A673 (cell line): Measurements from ENCODE around the gene METRNL. TPM values are rescaled to one million over a fixed set of nuclear protein-coding genes. Genes with fewer than 3 reads are reported as not detected.
"Not testable (repeated sequence)": the region's sequence is repeated elsewhere in the genome, so short reads cannot be mapped to it uniquely, and the experiment has no call there.

Experiments used
- Bru-seq: library from RNA; stranded (reverse); fragments of 400-500 nt; gene quantifications from one replicate; lab custom pipeline; 2021; lab: Mats Ljungman, UMichigan
- BruChase-seq, 2 experiments: library from RNA; stranded (reverse); fragments of 400-500 nt; gene quantifications; one replicate each; lab custom pipeline; 2021; lab: Mats Ljungman, UMichigan
- BruUV-seq: library from RNA; stranded (reverse); fragments of 400-500 nt; replicated peaks from 2 replicates; lab custom pipeline; 2021; lab: Mats Ljungman, UMichigan
- CTCF ChIA-PET: fragments of 300-600 bp; sonication (Branson Sonifier 250); formaldehyde crosslinking; loops from one replicate; lab custom pipeline; 2022; ENCODE audit warnings: antibody characterized with exemption; lab: Charles Lee
- POLR2A ChIA-PET: fragments of 300-600 bp; sonication (Branson Sonifier 250); formaldehyde crosslinking; loops from one replicate; lab custom pipeline; 2022; ENCODE audit warnings: antibody characterized with exemption; ENCODE audit not compliant: low non-redundant PET; lab: Charles Lee
- DNase-seq: peaks from one replicate; pipeline ENCODE4 v3.0.0-alpha.2; 2015; ENCODE audit warnings: low spot score
- H3K27ac ChIP-seq: fragments of 200-600 bp; sonication (generic); 2 replicates; pipeline ENCODE4 v1.5.1; 2016; ENCODE audit warnings: mixed run types, low read depth, mild to moderate bottlenecking, mixed read lengths, antibody characterized with exemption, low read length; ENCODE audit not compliant: poor library complexity, severe bottlenecking
- H3K27me3 ChIP-seq: fragments of 200-600 bp; sonication (generic); replicated peaks from 2 replicates; pipeline ENCODE4 v1.6.1; 2017; ENCODE audit warnings: mixed run types, low read depth, mild to moderate bottlenecking, mixed read lengths, antibody characterized with exemption, low read length; ENCODE audit not compliant: insufficient read depth, poor library complexity
- H3K36me3 ChIP-seq: fragments of 200-600 bp; sonication (generic); 2 replicates; pipeline ENCODE4 v1.6.1; 2016; ENCODE audit warnings: mixed run types, mild to moderate bottlenecking, mixed read lengths, antibody characterized with exemption, low read length; ENCODE audit not compliant: insufficient read depth, poor library complexity, severe bottlenecking
- H3K4me1 ChIP-seq: fragments of 200-600 bp; sonication (generic); 2 replicates; pipeline ENCODE4 v1.6.1; 2017; ENCODE audit warnings: mixed run types, mild to moderate bottlenecking, mixed read lengths, antibody characterized with exemption, low read length; ENCODE audit not compliant: insufficient read depth, poor library complexity, severe bottlenecking
- H3K4me3 ChIP-seq: fragments of 200-600 bp; sonication (generic); 2 replicates; pipeline ENCODE4 v1.5.1; 2016; ENCODE audit warnings: low read depth, mixed run types, mild to moderate bottlenecking, mixed read lengths, low read length; ENCODE audit not compliant: poor library complexity, severe bottlenecking
- H3K9me3 ChIP-seq: fragments of 200-600 bp; sonication (generic); 2 replicates; pipeline ENCODE4 v1.6.1; 2016; ENCODE audit warnings: mixed run types, low read depth, mild to moderate bottlenecking, mixed read lengths, antibody characterized with exemption, low read length; ENCODE audit not compliant: poor library complexity, severe bottlenecking
- EZH2 ChIP-seq: fragments of 200-600 bp; sonication (generic); IDR thresholded peaks from 2 replicates; pipeline ENCODE4 v1.6.1; 2017; ENCODE audit warnings: borderline replicate concordance, low read depth, mild to moderate bottlenecking, mixed read lengths, antibody characterized with exemption, low read length; ENCODE audit not compliant: poor library complexity, severe bottlenecking
- intact Hi-C: fragments of 100-400 bp; cut with micrococcal nuclease; formaldehyde crosslinking; loops from one replicate; pipeline ENCODE4 v1.10.0; 2022; ENCODE audit not compliant: unreplicated experiment
- long read RNA-seq: library from polyadenylated mRNA; stranded (forward); transcript quantifications from one replicate; pipeline ENCODE4 v2.0.0, GENCODE V29; 2022
- total RNA-seq: library from RNA; stranded (reverse); gene quantifications from 2 replicates; pipeline ENCODE4 v1.2.3, GENCODE V29; 2021
- TF ChIP-seq, protein P1 (sequence below): fragments of 300-800, 200-600 bp; sonication (generic); conservative IDR thresholded peaks from 2 replicates; pipeline ENCODE4 v1.5.1; 2017; ENCODE audit warnings: low read depth, mild to moderate bottlenecking, antibody characterized with exemption, low read length, moderate library complexity, mixed read lengths

Gene METRNL, protein sequence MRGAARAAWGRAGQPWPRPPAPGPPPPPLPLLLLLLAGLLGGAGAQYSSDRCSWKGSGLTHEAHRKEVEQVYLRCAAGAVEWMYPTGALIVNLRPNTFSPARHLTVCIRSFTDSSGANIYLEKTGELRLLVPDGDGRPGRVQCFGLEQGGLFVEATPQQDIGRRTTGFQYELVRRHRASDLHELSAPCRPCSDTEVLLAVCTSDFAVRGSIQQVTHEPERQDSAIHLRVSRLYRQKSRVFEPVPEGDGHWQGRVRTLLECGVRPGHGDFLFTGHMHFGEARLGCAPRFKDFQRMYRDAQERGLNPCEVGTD
- total RNA-seq (16.5 and 18.1 TPM in 2 replicates), Bru-seq, nascent RNA (percentile 44 among the genes with signal in this experiment), BruChase-seq, experiment 1, labeled RNA remaining after a 2-hour chase (percentile 48 among the genes with signal in this experiment), BruChase-seq, experiment 2, labeled RNA remaining after a 6-hour chase (percentile 45 among the genes with signal in this experiment)
- long read RNA-seq, transcript METRNL-201 (4 exons, 1,605 nt), result major isoform, 19 of 21 reads
- long read RNA-seq, partial matches to known transcripts, result 0 of 21 reads
- long read RNA-seq, other reads (novel, unspliced or antisense), result 1 of 21 reads

- DNase-seq, result peak; percentile 73
- CTCF ChIA-PET, result interaction anchor here (0.6 kb wide), 1 partner anchor 8 kb away, joined by 6 read pairs; no protein-coding TSS in a partner anchor
- peak within 1 kb of the TSS; percentile 58 for H3K4me3 ChIP-seq
- POLR2A ChIA-PET, result no interaction called here
- no peak for TF ChIP-seq EZH2
- TF ChIP-seq, protein P1, sequence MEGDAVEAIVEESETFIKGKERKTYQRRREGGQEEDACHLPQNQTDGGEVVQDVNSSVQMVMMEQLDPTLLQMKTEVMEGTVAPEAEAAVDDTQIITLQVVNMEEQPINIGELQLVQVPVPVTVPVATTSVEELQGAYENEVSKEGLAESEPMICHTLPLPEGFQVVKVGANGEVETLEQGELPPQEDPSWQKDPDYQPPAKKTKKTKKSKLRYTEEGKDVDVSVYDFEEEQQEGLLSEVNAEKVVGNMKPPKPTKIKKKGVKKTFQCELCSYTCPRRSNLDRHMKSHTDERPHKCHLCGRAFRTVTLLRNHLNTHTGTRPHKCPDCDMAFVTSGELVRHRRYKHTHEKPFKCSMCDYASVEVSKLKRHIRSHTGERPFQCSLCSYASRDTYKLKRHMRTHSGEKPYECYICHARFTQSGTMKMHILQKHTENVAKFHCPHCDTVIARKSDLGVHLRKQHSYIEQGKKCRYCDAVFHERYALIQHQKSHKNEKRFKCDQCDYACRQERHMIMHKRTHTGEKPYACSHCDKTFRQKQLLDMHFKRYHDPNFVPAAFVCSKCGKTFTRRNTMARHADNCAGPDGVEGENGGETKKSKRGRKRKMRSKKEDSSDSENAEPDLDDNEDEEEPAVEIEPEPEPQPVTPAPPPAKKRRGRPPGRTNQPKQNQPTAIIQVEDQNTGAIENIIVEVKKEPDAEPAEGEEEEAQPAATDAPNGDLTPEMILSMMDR, result no peak
- H3K4me1 ChIP-seq, result peaks cover 17% of the 10 kb centered on the region
- no peak within 1 kb of the TSS for H3K27ac ChIP-seq
- H3K27me3 ChIP-seq, result peaks cover 10% of the 10 kb centered on the region
- H3K9me3 ChIP-seq, result no peaks in the 10 kb centered on the region
- no TSS peak for BruUV-seq
- H3K36me3 ChIP-seq, result no peaks in the 10 kb centered on the region
- intact Hi-C loops, result no loop called here
Measured at GRCh38 chr17:83079352-83079747, at the start of gene METRNL. Gene METRNL, plus strand, starts transcription at chr17:83079609. Its CDS starts 207 bp downstream, at chr17:83079816.

GRCh38 chr17:83030432-83030831, 49.0 kb upstream of the METRNL start:
- CTCF ChIA-PET, result no interaction called here
- no TSS peak for BruUV-seq
- intact Hi-C loops, result no loop called here
- Histone ChIP-seq H3K27me3 (no peaks in the 10 kb centered on the region), H3K4me1 (no peaks in the 10 kb centered on the region), H3K9me3 (no peaks in the 10 kb centered on the region), H3K36me3 (no peaks in the 10 kb centered on the region), H3K27ac (no peak overlapping the region), H3K4me3 (no peak overlapping the region)
- POLR2A ChIA-PET, result no interaction called here
- TF ChIP-seq EZH2, result no peak
- TF ChIP-seq, protein P1, result no peak
- no peak for DNase-seq

DNA sequence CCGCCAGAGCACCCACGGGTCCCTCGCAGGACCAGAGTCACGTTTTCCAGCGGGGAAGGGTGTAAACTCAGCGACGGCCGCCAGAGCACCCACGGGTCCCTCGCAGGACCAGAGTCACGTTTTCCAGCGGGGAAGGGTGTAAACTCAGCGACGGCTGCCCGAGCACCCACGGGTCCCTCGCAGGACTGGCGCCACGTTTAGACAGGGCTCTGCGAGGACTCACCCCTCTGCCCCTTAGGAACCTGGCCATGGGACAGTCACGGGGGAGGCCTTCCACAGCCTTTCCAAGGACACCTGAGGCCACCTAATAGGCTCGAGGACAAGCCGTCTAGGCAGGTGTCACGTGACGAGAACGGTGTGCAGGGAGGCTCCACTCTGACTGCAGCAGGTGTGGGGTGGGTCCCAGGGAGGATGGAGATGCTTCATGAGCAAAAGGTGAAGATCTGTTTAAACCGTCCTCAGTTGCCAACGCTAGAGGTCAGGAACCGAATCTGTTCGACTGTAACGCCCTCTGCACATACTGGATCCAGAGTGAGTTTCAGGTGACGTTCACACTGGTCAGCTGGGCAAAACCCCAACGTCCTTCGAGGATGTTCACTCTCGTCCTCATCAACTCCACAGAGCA, 48.0 kb upstream of the METRNL start:
- ChIA-PET CTCF (no interaction called here), POLR2A (no interaction called here)
- H3K4me3 ChIP-seq, result no peak overlapping the region
- H3K4me1 ChIP-seq, result no peaks in the 10 kb centered on the region
- no peaks in the 10 kb centered on the region for H3K36me3 ChIP-seq
- H3K27ac ChIP-seq, result no peak overlapping the region
- intact Hi-C loops, result no loop called here
- no peaks in the 10 kb centered on the region for H3K9me3 ChIP-seq
- no peak for TF ChIP-seq EZH2
- TF ChIP-seq, protein P1, result no peak
- BruUV-seq, result no TSS peak
- no peaks in the 10 kb centered on the region for H3K27me3 ChIP-seq
- no peak for DNase-seq

DNA sequence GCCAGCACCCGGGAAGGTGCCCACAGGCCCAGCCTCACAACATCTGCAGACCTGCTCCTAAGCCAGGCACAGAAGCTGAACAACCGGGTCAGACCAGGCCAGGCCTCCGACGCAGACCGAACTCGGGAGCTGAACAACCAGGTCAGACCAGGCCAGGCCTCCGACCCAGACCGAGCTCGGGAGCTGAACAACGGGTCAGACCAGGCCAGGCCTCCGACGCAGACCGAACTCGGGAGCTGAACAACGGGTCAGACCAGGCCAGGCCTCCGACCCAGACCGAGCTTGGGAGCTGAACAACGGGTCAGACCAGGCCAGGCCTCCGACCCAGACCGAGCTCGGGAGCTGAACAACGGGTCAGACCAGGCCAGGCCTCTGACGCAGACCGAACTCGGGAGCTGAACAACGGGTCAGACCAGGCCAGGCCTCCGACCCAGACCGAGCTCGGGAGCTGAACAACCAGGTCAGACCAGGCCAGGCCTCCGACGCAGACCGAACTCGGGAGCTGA, 47.4 kb upstream of the METRNL start:
- POLR2A ChIA-PET, H3K4me1 ChIP-seq, CTCF ChIA-PET, H3K9me3 ChIP-seq, H3K36me3 ChIP-seq, DNase-seq, intact Hi-C loops, H3K27me3 ChIP-seq, H3K27ac ChIP-seq, BruUV-seq, H3K4me3 ChIP-seq: not testable (repeated sequence)
